ENCODE measurements around the gene CNIH3.

Gene CNIH3

GRCh38 chr1:224747578-224747977 is 131.5 kb downstream of the CNIH3 start:
- DNase-seq: peak; percentile 45

GRCh38 chr1:224749916-224750315 is 133.8 kb downstream of the CNIH3 start:
- no peak for DNase-seq

GRCh38 chr1:224751624-224752311 is 135.7 kb downstream of the CNIH3 start:
- no peak for DNase-seq

DNA sequence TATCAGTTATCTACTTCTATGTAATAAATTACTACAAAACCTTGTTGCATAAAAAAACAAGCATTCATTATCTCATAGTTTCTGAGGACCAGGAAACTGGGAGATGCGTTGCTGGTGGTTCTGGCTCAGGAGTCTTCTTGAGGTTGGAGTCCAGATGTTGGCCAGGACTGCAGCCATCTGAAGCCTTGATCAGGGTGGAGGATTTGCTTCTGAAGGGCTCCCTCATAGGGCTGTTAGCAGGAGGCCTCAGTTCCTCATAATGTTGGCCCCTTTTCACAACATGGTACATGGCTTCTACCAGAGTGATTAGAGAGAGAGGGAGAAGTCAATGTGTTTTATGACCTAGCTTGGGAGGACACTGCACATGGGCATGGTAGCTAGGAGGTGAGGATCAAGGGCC is 137.4 kb downstream of the CNIH3 start:
- DNase-seq: no peak

- DNase-seq: no peak
These were observed 139.5 kb downstream of the CNIH3 start for GRCh38 chr1:224755586-224755985.

DNA sequence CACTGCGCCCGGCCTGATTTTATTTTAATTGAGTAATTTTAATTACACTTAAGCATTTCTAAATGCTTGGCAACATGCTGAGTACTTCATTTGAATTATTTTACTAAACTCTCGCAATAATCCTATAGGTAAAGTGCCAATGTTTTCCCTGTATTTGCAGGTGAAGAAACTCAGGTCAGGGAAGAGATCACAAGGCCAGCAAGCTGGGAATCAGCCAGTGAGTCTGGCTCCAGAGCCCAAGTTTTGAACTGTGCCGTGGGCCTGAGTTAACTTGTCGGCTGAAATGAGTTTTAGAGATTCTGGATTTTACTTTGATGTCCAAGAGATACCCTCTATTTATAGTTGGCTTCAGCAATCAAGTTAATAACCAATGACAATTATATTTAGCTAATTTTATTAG is 141.4 kb downstream of the CNIH3 start:
- DNase-seq: no peak

DNA sequence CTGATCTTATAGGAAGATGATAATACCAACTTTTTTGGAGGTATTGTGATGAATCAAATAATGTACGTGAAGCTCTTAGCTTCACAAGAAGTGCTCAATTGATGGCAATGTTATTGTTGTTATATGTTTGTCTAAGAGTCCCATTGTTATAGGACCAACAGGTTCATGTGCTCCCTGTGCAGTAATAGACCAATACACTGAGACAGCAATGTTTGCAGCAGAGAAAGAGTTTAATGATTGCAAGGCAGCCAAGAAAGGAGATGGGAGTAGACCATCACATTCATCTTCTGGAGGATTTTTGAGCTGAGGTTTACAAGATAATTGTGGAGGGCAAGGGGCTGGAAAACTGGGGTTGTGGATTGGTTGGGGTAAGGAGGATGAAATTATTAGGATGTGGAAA is 143.0 kb downstream of the CNIH3 start:
- DNase-seq: no peak

DNA sequence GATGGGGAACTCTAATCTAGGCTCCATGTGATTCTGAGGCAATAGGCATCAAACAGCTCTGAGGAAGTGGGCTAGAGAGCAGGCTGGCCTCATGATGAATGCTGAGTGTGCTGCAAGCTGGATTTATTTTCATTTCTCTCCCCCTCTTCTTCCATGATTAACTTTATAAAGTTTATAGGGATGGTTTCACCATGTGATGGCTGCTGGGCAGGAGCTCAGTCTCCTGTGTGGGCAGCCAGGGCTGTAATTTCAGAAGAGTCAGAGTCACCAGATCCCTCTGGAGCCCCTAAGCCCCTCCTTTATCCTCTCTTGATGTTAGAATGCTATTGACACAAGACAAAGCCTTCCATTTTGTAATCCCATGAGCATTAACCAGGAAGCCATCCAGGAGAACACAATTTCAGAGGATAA is 143.6 kb downstream of the CNIH3 start:
- DNase-seq: no peak

DNA sequence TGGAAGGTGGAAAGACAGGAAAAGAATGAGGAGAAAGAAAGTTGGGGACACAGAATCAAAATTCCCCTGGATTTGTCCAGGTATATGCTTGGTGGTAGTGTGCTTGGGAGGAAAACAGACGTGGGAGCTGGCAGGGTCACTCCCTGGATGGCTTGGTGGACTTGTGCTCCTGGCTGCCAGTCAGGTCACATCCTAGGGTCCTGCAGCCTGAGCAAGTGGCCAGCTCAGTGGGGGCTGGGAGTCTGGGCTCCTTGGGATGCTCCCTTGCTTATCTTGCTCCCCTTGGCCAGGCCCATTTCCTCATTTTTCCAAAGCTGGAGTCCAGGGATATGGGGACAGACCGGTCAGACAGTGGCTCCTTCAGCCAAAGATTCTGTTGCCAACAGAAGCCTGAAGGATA is 144.0 kb downstream of the CNIH3 start:
- DNase-seq: no peak

DNA sequence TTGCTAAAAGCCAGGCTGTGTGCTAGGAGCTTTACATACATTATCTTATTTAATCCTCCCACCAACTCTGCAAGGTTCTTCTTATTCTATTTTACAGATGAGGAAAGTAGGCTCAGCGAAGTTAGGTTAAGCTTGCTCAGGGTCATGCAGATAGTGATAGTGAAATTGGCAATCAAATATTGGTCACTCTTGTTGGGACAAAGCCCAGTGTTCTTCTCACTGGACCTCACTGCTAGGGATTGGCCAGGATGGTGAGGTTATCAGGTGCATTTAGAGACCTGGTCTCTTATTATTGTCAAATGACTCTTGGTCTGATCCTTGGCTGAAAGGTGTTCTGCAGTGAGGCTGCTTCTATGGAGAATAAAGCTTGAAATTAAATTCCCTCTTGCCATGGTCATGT is 145.1 kb downstream of the CNIH3 start:
- no peak for DNase-seq

DNA sequence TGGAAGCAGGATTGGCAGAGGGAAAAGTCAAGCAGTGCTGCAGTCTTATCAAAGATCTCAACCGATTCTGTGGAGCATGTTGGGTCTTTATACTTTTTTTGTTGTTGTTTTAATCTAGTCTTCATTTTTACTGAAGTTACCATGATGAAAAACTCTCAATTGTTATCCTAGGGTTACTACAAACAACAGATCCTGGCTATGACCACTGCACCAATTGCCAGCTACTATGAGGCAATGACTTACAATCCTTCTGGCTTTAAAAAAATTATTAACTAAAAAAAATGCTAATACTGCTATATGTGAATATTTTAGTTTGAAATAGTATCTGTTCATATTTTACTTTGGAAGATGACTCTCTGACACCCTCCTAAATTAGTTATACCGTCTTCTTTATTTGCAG is 145.9 kb downstream of the CNIH3 start:
- no peak for DNase-seq

DNA sequence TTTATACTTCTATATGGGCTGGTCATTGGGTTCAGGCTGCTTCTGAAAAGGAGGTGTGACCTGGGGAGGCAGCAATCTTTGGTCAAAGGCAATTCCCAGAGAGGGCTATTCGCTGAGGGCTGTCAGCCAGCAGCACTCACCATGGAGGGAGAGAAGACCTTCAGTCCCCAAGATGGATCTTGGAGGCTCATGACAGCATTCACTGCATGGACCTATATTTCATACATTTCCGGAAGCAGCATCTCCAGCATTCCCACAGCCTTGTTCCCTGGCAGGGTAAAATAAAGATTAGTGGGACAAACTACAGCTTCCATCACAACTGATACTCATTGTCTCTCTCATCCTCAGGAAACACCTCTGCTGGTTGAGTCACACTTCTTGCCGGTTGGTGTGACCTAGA is 146.6 kb downstream of the CNIH3 start:
- DNase-seq: no peak

GRCh38 chr1:224763126-224763775 is 147.1 kb downstream of the CNIH3 start:
- no peak for DNase-seq

GRCh38 chr1:224766266-224766665 is 150.1 kb downstream of the CNIH3 start:
- DNase-seq: no peak

- no peak for DNase-seq
These were observed 150.9 kb downstream of the CNIH3 start for GRCh38 chr1:224767031-224767430.

DNA sequence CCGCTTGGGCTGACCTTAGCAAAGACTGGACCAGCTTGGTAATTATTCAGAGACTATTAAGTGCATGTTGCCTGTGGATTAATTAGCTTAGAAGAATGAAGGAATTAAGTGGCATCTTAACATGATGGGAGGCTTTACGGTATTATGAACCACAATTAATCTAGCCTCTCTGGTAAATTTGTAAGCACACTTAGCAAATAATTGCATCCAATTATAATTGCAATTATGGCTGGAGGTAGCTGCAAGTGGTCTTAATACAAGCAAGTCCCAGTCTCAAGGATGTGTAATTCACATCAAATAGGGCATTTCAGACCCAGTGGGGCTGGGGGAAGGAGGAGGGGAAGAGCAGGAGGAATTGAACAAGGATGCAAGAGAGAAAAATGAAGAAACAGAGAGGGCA is 151.6 kb downstream of the CNIH3 start:
- no peak for DNase-seq

DNA sequence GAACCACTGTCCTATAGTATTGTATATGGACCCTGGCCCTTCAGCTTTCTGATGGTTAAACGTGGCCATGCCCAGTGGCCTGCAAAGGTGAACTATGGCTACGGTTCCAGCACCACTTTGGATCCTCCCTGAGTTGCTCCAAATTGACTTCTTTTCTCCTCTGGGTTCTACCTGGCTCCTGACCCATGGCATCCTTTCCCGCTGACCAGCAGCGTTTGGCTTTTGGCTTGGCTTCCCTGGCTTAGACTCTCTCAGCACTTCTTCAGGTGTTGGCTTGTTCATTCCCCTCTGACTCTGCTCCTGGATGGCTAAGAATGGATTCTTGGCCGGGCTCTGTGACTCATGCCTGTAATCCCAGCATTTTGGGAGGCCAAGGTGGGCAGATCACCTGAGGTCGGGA is 152.9 kb downstream of the CNIH3 start:
- no peak for DNase-seq

- no peak for DNase-seq
These were observed 153.6 kb downstream of the CNIH3 start for GRCh38 chr1:224769452-224770335.

DNA sequence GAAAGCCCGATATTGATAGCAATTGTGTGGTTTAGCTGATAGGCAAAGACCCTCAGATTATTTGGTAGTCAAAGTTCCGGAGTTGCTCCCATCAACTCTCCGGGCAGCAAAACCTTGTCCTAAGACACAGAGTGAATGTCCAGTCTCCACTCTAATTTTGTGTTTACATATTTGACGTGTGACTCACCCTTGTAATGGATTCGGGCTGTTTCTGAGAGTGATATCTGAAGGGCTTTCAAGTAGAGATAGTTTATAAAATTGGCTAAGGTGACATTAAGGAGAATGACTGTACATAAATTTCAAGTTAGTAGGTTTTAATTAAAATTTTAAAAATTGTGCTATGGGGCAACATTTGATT is 154.2 kb downstream of the CNIH3 start:
- DNase-seq: no peak

DNA sequence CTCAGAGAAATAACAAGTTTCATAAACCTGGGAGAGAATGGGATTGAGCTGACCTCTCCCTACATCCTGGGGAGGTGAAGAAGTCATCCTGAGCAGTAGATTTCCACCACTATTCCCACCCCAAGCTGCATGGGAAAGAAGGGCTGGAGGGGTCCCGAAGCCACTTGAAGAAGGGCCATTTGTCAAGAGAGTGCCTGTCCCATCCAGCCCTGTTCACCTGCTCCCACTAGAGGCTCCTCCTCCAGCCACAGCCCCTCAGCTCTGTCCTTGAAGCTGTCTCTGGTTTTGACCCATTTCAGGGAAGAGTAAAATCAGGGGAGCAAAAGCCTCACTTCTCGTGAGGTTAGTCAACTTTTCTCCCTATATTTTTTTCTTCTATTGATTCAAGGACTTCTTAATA is 157.5 kb downstream of the CNIH3 start:
- DNase-seq: no peak

DNA sequence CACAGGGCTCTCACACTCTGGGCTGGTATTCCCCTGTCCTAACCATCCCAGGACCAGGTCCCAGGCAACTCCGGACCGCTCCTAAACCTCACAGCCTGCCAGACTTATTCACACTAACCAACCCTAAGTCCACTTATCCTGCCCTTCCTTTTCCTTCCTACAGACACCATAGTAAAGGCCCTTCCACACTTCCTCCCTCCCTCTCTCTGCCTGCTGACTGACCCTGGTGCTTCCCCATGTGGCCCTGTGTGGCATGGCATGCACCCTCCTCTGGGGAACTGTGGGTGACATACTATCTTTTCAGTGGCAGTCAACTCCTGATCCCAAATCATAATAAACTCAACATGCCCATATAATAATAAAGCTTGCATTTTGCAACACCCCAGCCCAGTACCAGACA is 158.3 kb downstream of the CNIH3 start:
- DNase-seq: no peak

DNA sequence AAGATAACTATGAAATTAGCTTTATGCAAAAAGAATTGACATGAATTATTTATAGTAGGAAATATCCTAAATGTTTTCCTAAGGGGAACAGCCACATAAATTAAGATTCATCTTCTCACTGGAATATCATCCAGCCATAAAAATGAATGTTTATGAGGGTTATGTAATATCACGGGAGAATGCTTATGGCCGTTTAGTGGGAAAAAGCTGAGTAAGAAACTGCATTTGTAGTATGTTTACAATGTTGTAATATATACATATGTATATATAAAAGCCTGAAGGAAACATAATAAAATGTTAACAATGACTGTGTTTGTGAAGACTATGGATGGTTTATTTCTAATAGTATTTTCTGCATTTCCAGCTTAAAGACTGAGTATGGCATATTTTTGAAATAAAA is 161.1 kb downstream of the CNIH3 start:
- no peak for DNase-seq

GRCh38 chr1:224779536-224779935 is 163.4 kb downstream of the CNIH3 start:
- no peak for DNase-seq

DNA sequence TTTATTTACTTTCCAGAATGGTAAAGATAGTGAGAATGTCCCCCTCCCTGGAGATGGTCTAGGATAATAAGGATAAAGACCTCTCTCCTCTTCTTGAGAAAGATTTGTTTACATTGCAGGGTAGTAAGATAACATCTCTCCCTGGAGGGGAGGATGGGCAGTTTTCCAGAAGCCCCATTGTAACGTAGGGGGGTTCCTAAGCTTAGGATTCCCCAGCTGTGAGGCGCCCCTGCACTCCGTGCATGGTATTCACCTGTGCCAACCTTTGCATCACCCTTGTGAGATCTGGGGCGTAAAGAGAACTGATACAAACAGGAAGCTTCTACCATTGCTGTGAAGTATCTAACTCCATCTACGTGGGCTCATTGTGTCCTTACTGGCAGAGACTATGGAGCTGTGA is 164.6 kb downstream of the CNIH3 start:
- no peak for DNase-seq
